ENCODE data around the gene MGMT. TPM values are rescaled to one million over a fixed set of nuclear protein-coding genes. Genes with fewer than 3 reads are reported as not detected.

MGMT gene
- total RNA-seq, 1 donor from 2014 or later = 5.7 TPM

DNA sequence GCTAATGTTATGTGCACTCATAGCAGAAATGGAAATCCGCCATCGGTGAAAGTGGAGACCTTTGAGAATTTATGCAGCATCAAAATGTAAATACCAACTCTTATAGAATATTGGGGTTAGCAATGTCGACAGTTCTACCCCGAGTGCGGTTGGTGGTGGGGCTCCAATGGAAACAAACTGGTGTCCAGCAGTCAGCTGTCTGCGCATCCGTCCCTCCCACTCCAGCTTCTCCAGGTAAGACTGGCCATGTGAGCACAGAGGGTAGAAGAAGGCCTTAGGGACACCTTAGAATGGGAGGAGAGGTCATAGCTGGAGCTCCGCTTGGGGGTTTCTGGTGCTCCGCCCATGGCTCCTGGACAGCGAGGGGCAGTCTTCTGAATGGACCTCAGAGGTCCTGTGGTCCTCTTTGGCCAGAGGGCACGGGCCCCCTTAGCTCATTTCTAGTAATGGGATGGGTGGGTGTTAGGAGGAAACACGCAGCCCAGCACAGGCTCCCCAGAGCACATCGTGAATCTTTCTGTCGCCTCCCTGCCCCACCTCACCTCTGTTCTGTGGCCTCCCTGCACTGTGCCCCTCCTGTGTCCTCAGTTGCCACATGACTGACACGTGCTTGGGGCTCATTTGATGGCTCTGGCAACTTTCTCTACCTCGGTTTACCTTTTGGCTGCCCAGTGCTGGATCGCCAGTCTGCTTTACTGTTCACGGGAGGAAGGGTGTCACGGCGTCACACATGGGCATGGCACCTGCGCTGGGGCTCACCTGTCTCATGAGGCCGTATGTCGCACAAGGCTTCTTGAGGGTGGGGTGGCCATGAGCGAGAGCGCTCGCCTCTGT lies 50.0 kb downstream of the MGMT start:
- DNase-seq (ENCODE audit: low spot score in 2 of 2) (no peak), FAIRE-seq (no peak)

DNA sequence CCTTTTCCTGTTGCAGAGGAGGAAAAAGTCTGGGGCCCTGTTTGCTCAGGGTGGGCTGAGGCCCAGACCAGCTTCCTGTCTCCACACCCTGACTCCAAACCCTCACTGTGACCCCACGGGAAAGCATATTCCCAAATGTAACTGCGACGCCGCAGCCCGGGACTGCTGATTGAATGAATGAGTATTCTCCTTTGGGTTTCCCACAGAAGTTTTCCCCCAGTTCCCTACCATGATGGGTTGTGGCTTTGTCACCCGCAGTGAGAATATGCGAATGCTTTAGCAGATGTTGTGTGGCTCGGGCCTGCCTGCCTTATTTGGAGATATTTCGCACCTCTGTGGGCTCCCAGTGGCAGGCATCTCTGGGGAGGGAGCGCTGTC lies 50.6 kb downstream of the MGMT start:
- FAIRE-seq = no peak
- no peak for DNase-seq (ENCODE audit: low spot score in 2 of 2)

DNA sequence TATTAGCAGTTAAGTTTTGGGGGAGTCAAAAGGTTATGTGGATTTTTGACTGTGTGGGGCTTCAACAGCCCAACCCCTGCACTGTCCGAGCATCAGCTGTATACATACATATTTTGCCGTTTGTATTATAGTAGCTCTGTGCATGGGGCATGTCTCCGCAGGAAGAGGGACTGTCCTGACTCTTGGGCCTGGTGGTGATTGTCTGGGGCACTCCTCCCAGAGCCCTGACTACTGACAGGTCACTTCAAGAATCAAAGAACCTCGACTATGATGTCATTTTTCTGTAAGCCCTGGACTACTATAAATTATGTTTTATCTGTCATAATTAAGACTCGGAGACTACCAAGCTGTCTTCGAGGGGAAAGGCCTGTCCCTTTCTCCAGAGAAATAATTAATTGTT lies 51.8 kb downstream of the MGMT start:
- FAIRE-seq (no peak), DNase-seq (ENCODE audit: low spot score in 2 of 2) (no peak)

DNA sequence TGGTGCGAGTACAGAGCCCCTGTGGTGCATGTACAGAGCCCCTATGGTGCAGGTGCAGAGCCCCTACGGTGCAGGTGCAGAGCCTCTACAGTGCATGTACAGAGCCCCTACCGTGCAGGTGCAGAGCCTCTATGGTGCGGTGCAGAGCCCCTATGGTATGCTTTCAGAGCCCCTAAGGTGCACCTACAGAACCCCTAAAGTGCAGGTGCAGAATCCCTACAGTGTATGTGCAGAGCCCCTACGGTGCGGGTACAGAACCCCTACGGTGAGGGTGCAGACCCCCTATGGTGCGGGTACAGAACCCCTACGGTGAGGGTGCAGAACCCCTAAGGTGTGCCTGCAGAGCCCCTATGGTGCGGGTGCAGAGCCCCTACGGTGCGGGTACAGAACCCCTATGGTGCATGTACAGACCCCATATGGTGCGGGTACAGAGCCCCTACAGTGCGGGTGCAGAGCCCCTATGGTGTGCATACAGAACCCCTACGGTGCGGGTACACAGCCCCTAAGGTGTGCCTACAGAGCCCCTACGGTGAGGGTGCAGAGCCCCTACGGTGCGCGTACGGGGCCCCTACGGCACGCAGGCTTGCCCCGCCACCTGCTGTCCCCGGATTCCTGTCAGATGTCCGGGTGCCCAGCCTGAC lies 53.5 kb downstream of the MGMT start:
- FAIRE-seq (no peak), DNase-seq (ENCODE audit: low spot score in 2 of 2) (no peak)

DNA sequence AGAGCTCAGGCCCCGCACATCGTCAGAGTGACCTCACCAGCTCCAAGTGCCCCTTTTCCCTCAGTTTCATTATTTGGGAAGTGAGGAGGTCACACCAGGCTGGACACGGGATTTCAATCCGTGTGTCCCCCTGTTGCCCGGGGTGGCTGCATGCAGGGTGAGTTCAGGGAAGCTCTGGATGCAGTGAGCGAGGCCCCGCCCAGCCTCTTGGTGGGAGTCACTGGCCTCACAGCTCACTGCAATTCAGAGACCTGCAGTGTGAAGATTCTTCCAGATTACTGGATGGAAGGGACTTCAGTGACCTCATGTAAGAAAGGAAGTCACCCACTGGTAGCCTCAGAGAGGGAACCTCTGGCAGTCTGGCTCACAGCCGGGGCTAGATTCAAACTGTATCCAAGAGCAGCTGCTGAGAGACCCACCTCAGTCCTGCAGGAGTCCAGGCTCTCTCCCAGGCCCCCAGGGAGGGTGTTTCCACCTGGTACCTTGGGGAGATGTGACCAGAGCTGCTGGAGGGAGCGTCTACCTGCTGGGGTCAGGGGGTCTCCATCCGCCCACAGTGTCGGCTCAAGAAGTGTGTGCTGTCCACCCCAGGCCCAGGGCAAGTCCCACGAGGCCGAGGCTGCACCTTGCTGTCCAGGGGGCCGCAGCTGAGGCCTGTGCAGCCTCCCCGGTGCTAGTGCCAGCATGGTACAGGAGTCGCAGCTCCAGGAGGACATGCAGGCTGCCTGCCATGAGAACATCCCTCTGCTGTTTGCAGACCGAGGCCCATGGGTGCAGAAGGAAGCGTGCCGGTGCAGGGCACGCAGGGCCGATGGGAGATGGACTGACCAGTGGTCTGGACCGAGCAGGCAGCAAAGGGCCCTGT lies 54.4 kb downstream of the MGMT start:
- DNase-seq (ENCODE audit: low spot score in 2 of 2) = no peak
- no peak for FAIRE-seq

DNA sequence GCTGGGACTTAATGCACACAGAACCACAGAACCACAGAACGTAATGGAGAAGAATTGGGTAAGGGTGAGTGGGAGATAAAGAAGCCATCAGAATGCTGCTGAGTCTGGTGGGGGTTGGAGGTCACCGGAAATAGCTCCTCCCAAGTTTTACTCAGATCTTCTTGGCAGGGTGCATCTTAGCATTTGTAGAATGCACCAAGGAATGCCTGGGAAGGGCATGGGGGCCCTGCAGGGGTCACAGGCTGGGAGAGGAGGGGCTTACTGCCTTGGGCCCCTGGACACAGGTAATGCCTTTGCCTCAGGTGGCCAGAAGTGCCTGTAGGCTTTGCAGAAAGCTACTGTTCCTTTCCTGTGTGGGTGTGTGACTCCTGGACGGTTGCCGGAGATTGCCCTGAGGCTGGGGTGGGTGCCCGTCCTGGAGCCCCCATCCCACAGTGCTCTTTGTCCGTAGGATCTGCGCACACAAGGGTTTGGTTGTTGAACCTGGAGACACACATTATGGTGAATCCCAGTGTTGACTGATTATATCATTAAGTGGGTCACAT lies 55.1 kb downstream of the MGMT start:
- DNase-seq (ENCODE audit: low spot score in 2 of 2) (no peak), FAIRE-seq (no peak)

DNA sequence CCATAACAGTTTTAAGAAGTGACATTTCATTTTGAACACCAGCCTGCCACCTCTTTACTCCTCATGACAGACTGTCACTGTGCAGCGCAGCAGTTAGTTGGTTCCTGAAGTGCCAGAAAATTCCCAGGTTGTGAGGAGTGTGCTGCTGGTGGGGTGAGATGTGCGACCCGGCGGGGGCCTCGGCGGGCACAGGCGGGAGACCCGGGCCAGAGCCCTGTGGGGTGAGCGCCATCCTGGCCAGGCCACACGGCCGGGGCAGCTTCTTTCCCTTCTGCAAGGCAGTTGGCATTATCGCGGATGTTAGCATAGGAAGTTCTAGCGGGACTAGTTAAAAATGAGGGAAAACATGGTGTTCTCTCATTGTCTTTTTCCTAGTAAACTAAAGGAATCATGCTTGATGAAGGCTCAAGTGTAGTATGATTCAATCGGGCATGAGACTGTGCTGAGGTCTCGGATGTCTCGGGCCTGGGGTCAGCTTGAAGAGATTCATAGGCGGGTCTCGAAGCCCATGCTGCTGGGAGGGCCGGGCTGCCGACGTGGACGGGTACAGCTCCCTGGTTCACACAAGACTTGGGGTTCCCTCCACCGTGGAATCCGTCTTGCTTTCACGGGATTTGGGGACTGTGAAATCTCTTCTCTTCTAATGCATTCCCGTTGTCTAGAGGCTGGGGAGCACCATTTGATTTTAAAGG lies 56.1 kb downstream of the MGMT start:
- no peak for DNase-seq (ENCODE audit: low spot score in 2 of 2)
- FAIRE-seq = no peak

DNA sequence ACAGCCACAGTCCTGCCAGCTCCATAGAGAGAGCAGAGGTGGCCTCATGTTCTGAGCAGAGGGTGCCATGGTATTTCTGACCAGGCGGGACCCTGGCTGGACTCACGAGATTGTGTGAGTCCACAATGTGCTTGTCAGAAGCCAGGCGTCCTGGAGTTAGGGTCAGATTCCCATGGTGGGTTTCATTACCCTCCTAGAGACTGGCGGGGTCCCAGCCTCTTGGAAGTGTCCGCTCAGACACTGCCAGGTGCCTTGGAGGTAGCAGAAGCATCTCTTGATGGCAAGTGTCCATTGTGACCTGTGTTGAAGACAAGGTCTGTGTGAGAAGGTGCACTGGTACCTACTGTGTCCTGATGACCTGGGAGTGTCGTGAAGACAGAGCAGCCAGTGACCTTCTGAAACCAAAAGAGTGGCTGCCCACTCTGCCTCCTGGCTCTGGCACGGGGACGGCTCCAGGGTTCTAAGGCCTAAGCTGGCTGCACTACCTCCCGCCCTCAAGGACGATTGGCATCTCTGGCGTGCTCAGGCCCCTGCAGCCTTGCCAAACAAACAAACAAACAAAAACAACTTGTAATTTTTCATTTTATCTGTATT lies 56.8 kb downstream of the MGMT start:
- DNase-seq (ENCODE audit: low spot score in 2 of 2) (no peak), FAIRE-seq (no peak)

DNA sequence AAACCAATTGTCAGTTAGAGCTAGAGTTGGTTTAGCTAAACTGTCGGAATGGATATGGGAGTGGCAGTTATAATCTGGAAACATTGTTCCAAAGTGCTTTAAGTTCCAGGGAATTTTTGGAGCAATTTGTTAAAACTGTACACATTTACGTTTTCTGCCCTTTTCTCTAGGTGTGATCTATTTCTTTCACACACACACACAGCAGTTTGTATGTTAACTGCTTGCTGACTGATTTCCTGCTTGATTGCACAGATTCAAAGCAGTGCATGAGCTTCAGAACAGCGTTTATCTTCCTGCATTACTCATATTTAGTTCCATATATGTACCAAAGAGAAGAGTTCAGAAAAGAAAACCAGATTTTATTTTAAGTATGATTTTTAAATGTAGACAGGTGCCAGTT lies 57.9 kb downstream of the MGMT start:
- DNase-seq (ENCODE audit: low spot score in 2 of 2) (no peak), FAIRE-seq (no peak)

DNA sequence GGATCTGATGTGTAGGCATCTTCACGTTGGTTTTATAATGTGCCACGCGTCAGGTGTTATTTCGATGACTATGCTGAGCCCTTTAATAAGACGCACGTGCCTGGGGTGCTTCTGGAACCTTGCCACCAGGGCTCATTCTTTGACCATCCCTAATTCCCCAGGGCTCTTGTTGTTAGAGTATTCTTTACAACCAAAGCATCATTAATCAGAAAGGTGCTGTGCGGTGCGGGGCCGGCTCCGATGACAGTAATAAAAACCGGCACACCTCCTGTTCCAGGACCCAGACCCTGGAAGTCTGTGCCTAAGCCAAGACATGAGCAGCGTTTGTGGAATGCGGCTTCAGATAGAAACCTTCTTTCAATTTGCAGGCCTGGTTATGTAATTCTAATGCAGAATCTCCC lies 58.4 kb downstream of the MGMT start:
- FAIRE-seq (no peak), DNase-seq (ENCODE audit: low spot score in 2 of 2) (no peak)

DNA sequence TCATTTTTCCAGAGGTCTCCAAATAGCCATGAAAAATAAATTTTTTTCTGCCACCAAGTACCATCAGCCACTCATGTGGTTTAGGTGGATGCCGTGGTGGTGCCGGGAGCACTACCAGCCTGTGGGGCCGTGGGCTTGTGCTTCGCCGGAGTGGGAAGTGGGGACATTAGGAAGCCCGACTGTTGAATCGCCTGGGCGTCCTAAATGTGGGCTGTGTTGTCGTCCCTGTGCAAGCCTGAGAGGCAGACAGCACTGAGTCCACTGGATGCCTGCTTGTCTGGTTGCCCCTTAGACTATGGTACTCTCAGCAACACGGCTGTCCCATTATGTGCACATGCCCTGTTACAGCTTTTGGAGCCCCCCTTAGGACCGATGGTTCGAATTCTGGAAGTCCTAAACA lies 59.9 kb downstream of the MGMT start:
- DNase-seq (ENCODE audit: low spot score in 2 of 2) = no peak

DNA sequence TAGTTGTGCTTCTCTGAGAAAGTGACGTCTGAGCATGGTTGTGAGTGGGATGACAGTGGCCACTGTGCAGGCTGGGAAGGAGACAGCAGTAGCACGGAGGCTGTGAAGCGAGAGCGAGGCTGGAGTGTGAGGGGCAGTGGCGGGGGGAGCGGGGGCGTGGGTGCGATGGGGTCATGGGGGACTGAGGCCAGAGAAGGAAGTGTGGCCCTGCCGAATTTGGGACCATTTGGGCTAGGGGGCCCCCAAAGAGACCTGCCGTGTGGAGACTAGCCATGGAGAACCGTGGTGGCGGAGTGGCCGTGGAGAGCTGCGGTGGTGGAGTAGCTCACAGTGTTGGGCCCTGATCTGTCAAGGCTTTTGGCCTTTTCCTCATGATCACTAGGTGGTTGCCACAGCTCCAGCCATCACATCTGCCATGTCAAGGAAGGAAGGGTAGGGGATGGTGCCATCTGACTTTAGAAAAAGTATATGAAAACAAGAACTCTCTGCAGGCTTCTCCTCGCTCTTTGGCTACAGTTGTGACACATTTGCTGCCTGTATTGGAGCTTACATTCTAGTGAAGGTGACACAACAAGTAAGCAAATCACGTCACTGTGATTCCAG lies 61.4 kb downstream of the MGMT start:
- DNase-seq (ENCODE audit: low spot score in 2 of 2) (no peak), FAIRE-seq (no peak)

More for the DNA sequence above, 59.9 kb downstream of the MGMT start:
- FAIRE-seq = no peak

DNA sequence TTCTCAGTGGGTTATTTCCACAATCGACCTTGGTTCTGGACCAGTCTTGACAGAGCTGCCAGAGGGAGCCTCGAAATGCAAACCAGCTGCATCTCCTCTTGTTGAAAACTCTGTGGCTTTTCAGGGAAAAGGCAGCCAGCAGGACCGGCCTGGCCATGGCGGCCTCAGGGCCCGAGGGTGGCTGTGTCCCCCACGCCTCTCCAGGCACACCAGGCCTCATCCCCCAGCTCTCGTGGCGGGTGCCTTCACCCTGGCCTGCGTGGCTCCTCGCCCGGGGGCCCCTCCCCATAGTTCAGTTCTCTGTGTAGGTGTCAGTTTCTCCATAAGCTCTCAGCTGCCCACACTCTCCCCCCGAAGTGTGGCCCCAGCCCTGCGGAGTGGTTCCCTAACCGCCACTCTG lies 63.5 kb downstream of the MGMT start:
- DNase-seq (ENCODE audit: low spot score in 2 of 2) (no peak), FAIRE-seq (no peak)

DNA sequence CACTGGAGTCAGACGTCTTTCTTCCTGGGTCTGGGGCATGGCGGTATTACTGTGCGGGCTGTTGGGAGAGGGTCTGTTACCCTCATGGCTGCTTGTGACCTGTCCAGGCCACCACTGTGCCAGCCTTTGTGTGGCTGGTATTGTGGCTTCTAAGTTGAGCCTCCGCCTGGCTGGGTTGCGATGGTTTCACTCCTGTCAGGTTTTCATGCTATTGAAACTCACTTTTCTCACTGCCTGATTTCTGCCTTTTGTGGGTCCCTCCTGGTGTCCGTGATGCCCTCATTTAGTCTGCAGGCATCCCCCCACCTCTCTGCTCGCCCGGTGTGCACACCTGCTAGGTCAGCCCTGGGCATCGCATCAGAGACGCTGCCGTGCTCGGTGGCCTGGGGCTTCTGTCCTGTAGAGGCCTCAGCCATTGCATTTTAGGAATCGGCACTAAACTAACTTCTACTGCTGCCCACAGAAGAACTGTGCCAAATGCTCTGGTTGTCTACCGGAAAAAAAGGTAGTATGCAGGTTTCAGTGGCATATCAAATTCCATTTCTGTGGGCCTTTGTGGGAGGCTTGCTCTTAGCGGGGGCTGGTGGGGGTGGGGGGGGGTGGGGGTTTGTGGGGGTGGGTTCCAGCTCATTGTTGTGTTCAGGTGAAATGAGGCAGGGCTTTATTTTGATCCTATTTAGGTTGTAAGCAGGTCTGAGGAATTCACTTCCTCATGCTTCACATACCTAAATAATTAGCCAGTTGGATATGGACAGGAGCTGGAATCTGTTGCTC lies 64.3 kb downstream of the MGMT start:
- DNase-seq (ENCODE audit: low spot score in 2 of 2) = no peak

DNA sequence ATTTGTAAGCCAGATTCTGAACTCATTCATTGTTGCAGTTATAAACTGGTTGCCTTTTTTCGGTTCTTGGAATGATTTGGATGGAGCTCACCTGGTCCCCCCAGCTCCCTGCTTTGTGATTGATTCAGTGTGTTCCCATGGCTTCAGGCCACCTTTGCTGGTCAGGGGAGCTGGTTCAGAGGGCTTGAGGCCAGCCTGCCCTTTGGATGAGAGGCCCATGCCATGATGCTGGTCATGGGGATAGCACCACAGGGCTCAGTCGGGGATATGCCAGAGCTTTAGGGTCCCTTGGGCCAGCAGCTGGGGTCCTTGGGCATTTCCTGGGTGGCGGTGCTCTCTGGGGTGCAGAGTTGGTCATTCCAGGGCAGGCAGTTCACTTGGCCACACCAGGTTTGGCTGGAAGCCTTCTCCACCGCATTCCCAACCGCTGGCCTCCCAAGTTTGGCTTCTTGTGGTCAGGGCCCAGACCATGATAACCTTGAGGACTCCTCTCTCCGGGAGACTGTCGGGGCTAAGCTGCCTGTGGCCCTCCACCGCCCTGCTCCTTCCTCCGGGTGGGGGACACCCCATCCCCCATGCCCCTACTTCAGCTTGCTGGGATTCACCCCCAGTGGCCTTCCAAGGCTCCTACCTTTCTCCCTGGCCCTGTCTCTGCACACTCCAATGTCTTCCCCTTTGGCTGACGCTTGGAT lies 65.1 kb downstream of the MGMT start:
- DNase-seq (ENCODE audit: low spot score in 2 of 2) = no peak
- no peak for FAIRE-seq

More for the DNA sequence above, 64.3 kb downstream of the MGMT start:
- no peak for FAIRE-seq

DNA sequence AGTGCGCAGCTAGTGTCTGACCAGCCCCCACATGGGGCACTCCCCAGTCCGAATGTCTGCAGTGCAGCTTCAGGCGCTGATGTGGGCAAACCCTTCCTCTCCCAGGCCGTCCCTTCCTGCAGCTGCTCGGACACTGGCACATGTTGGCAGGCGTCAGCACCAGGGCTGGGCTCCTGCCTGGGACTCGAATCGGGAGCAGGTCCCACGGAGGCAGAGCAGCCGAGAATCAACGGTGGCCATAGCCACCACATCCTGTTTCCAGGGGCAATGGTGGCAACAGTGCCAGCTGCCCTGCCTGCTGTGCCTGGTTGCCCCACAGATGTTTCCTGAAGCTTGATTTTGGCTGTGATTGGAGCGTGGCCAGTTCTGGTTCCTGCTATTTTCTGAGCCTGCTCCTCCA lies 65.8 kb downstream of the MGMT start:
- FAIRE-seq (no peak), DNase-seq (ENCODE audit: low spot score in 2 of 2) (no peak)

DNA sequence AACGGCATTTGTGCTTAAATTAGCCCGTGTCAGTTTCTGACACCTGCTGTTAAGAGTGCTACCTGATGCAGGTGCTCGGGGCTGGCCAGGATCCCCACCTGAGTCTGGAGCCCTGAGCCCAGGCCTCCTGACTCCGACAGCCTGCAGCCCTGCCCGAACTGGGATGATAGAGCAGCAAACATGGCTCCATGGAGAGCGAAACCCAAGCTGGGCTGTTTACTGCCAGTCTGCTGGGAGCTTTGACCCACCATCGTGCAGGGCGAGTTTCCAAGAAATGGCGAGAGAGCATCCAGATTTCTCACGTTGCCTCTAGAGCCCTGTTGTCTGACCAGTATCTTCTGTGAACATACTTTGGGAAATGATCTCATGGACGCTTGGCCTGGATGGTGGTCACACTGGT lies 66.2 kb downstream of the MGMT start:
- FAIRE-seq (no peak), DNase-seq (ENCODE audit: low spot score in 2 of 2) (no peak)

DNA sequence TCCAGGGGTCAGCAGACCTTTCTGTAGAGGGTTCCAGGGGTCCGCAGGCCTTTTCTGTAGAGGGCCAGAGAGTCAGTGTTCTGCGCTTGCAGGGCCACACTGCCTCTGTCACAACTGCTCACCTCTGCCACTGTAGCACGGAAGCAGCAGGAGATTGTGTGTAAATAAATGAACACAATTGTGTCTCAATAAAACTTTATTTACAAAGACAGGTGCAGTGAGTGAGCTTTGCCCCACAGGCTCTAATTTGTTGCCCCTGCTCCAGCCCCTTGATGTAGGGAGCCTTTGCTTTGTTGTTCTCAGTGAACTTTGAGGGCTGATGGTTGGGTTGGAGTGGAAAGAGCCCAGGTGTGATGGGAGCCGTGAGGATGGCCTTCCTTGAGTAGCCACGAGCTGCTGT lies 67.8 kb downstream of the MGMT start:
- DNase-seq (ENCODE audit: low spot score in 2 of 2) = no peak
- FAIRE-seq = no peak
